ENCODE results near the gene MAP2K2.

Gene MAP2K2

GRCh38 chr19:4052993-4053422 is 70.9 kb downstream of the MAP2K2 start:
- no peak overlapping the region for H2BK15ac ChIP-seq (replicated peaks; ENCODE audit: low read depth)
- no peaks in the 10 kb centered on the region for H3K27me3 ChIP-seq (ENCODE audit: insufficient read depth, low read length, poor library complexity)
- H3K4me2 ChIP-seq (ENCODE audit: low read length) = no peak overlapping the region
- H3K36me3 ChIP-seq (ENCODE audit: control insufficient read depth, insufficient read depth, low read length) = peaks cover 8% of the 10 kb centered on the region
- H2BK5ac ChIP-seq (ENCODE audit: low read length) = no peak overlapping the region
- no peak overlapping the region for H2AK5ac ChIP-seq (ENCODE audit: low read length)
- peaks cover 22% of the 10 kb centered on the region for H3K79me1 ChIP-seq (ENCODE audit: low read length)
- H3K4me1 ChIP-seq (ENCODE audit: control insufficient read depth, low read depth, low read length) = no peaks in the 10 kb centered on the region
- no peak overlapping the region for H3K4me3 ChIP-seq (ENCODE audit: low read length)
- H4K5ac ChIP-seq (ENCODE audit: low read length) = no peak overlapping the region
- DNase-seq = no peak
- no peak overlapping the region for H4K8ac ChIP-seq (ENCODE audit: low read depth, low read length)
- H3K18ac ChIP-seq (ENCODE audit: low read length) = no peak overlapping the region
- no peak overlapping the region for H3K56ac ChIP-seq (ENCODE audit: low read length)
- H2BK120ac ChIP-seq (ENCODE audit: low read depth, low read length) = no peak overlapping the region
- no peak overlapping the region for H3K9ac ChIP-seq (ENCODE audit: low read length)
- no CpG with 5 or more reads among the region's 13 CpGs for WGBS (ENCODE audit: extremely low coverage, insufficient coverage, low lambda C conversion rate)
- H3K4ac ChIP-seq (ENCODE audit: low read depth, low read length) = no peak overlapping the region
- peaks cover 40% of the 10 kb centered on the region for H3K79me2 ChIP-seq (ENCODE audit: control insufficient read depth, insufficient read depth, low read length)
- H3K23ac ChIP-seq (ENCODE audit: low read length) = no peak overlapping the region
- H3K27ac ChIP-seq (ENCODE audit: low read depth, low read length) = no peak overlapping the region

GRCh38 chr19:4052114-4052992 is 71.6 kb downstream of the MAP2K2 start:
- H2BK120ac ChIP-seq (ENCODE audit: low read depth, low read length) = no peak overlapping the region
- no peak overlapping the region for H3K4ac ChIP-seq (ENCODE audit: low read depth, low read length)
- H2BK15ac ChIP-seq (replicated peaks; ENCODE audit: low read depth) = no peak overlapping the region
- H4K8ac ChIP-seq (ENCODE audit: low read depth, low read length) = no peak overlapping the region
- no peak overlapping the region for H3K4me3 ChIP-seq (ENCODE audit: low read length)
- no peak for DNase-seq
- H2AK5ac ChIP-seq (ENCODE audit: low read length) = no peak overlapping the region
- no peaks in the 10 kb centered on the region for H3K4me1 ChIP-seq (ENCODE audit: control insufficient read depth, low read depth, low read length)
- no peak overlapping the region for H4K5ac ChIP-seq (ENCODE audit: low read length)
- no peak overlapping the region for H3K23ac ChIP-seq (ENCODE audit: low read length)
- no peak overlapping the region for H3K18ac ChIP-seq (ENCODE audit: low read length)
- H3K36me3 ChIP-seq (ENCODE audit: control insufficient read depth, insufficient read depth, low read length) = peaks cover 8% of the 10 kb centered on the region
- H3K27me3 ChIP-seq (ENCODE audit: insufficient read depth, low read length, poor library complexity) = no peaks in the 10 kb centered on the region
- peaks cover 34% of the 10 kb centered on the region for H3K79me2 ChIP-seq (ENCODE audit: control insufficient read depth, insufficient read depth, low read length)
- no peak overlapping the region for H3K27ac ChIP-seq (ENCODE audit: low read depth, low read length)
- no peak overlapping the region for H2BK5ac ChIP-seq (ENCODE audit: low read length)
- H3K4me2 ChIP-seq (ENCODE audit: low read length) = no peak overlapping the region
- peaks cover 20% of the 10 kb centered on the region for H3K79me1 ChIP-seq (ENCODE audit: low read length)
- no peak overlapping the region for H3K9ac ChIP-seq (ENCODE audit: low read length)
- WGBS (ENCODE audit: extremely low coverage, insufficient coverage, low lambda C conversion rate) = no CpG with 5 or more reads among the region's 27 CpGs
- no peak overlapping the region for H3K56ac ChIP-seq (ENCODE audit: low read length)

- H3K56ac ChIP-seq (ENCODE audit: low read length) = no peak overlapping the region
- no peak overlapping the region for H2AK5ac ChIP-seq (ENCODE audit: low read length)
- H3K27me3 ChIP-seq (ENCODE audit: insufficient read depth, low read length, poor library complexity) = no peaks in the 10 kb centered on the region
- H3K18ac ChIP-seq (ENCODE audit: low read length) = no peak overlapping the region
- no peak overlapping the region for H4K5ac ChIP-seq (ENCODE audit: low read length)
- H3K36me3 ChIP-seq (ENCODE audit: control insufficient read depth, insufficient read depth, low read length) = peaks cover 8% of the 10 kb centered on the region
- H3K23ac ChIP-seq (ENCODE audit: low read length) = no peak overlapping the region
- H3K4ac ChIP-seq (ENCODE audit: low read depth, low read length) = no peak overlapping the region
- no peak overlapping the region for H2BK15ac ChIP-seq (replicated peaks; ENCODE audit: low read depth)
- no peak overlapping the region for H3K9ac ChIP-seq (ENCODE audit: low read length)
- peaks cover 32% of the 10 kb centered on the region for H3K79me2 ChIP-seq (ENCODE audit: control insufficient read depth, insufficient read depth, low read length)
- no peak for DNase-seq
- H4K8ac ChIP-seq (ENCODE audit: low read depth, low read length) = no peak overlapping the region
- H2BK120ac ChIP-seq (ENCODE audit: low read depth, low read length) = no peak overlapping the region
- no peak overlapping the region for H3K4me2 ChIP-seq (ENCODE audit: low read length)
- peaks cover 20% of the 10 kb centered on the region for H3K79me1 ChIP-seq (ENCODE audit: low read length)
- WGBS (ENCODE audit: extremely low coverage, insufficient coverage, low lambda C conversion rate) = no CpG with 5 or more reads among the region's 15 CpGs
- no peak overlapping the region for H3K27ac ChIP-seq (ENCODE audit: low read depth, low read length)
- no peak overlapping the region for H2BK5ac ChIP-seq (ENCODE audit: low read length)
- no peaks in the 10 kb centered on the region for H3K4me1 ChIP-seq (ENCODE audit: control insufficient read depth, low read depth, low read length)
- no peak overlapping the region for H3K4me3 ChIP-seq (ENCODE audit: low read length)
Measured at GRCh38 chr19:4051175-4052101, 72.5 kb downstream of the MAP2K2 start.

GRCh38 chr19:4049432-4049831 is 74.5 kb downstream of the MAP2K2 start:
- WGBS (ENCODE audit: extremely low coverage, insufficient coverage, low lambda C conversion rate) = no CpG with 5 or more reads among the region's 15 CpGs
- no peak overlapping the region for H3K4me3 ChIP-seq (ENCODE audit: low read length)
- H2BK120ac ChIP-seq (ENCODE audit: low read depth, low read length) = no peak overlapping the region
- no peak overlapping the region for H2AK5ac ChIP-seq (ENCODE audit: low read length)
- H3K56ac ChIP-seq (ENCODE audit: low read length) = no peak overlapping the region
- no peak overlapping the region for H3K4me2 ChIP-seq (ENCODE audit: low read length)
- peaks cover 8% of the 10 kb centered on the region for H3K36me3 ChIP-seq (ENCODE audit: control insufficient read depth, insufficient read depth, low read length)
- H4K8ac ChIP-seq (ENCODE audit: low read depth, low read length) = no peak overlapping the region
- no peaks in the 10 kb centered on the region for H3K27me3 ChIP-seq (ENCODE audit: insufficient read depth, low read length, poor library complexity)
- H3K79me2 ChIP-seq (ENCODE audit: control insufficient read depth, insufficient read depth, low read length) = peaks cover 25% of the 10 kb centered on the region
- no peak for DNase-seq
- no peak overlapping the region for H4K5ac ChIP-seq (ENCODE audit: low read length)
- H2BK15ac ChIP-seq (replicated peaks; ENCODE audit: low read depth) = no peak overlapping the region
- no peak overlapping the region for H3K27ac ChIP-seq (ENCODE audit: low read depth, low read length)
- no peaks in the 10 kb centered on the region for H3K4me1 ChIP-seq (ENCODE audit: control insufficient read depth, low read depth, low read length)
- no peak overlapping the region for H3K18ac ChIP-seq (ENCODE audit: low read length)
- no peak overlapping the region for H3K23ac ChIP-seq (ENCODE audit: low read length)
- no peak overlapping the region for H3K4ac ChIP-seq (ENCODE audit: low read depth, low read length)
- H3K9ac ChIP-seq (ENCODE audit: low read length) = no peak overlapping the region
- no peak overlapping the region for H2BK5ac ChIP-seq (ENCODE audit: low read length)
- peaks cover 15% of the 10 kb centered on the region for H3K79me1 ChIP-seq (ENCODE audit: low read length)

- no peak overlapping the region for H2BK15ac ChIP-seq (replicated peaks; ENCODE audit: low read depth)
- no peak overlapping the region for H3K4me3 ChIP-seq (ENCODE audit: low read length)
- H3K9ac ChIP-seq (ENCODE audit: low read length) = no peak overlapping the region
- no peak overlapping the region for H2BK120ac ChIP-seq (ENCODE audit: low read depth, low read length)
- no peak overlapping the region for H3K23ac ChIP-seq (ENCODE audit: low read length)
- peaks cover 4% of the 10 kb centered on the region for H3K79me1 ChIP-seq (ENCODE audit: low read length)
- H3K27ac ChIP-seq (ENCODE audit: low read depth, low read length) = no peak overlapping the region
- no peaks in the 10 kb centered on the region for H3K36me3 ChIP-seq (ENCODE audit: control insufficient read depth, insufficient read depth, low read length)
- no peak overlapping the region for H2BK5ac ChIP-seq (ENCODE audit: low read length)
- H3K4ac ChIP-seq (ENCODE audit: low read depth, low read length) = no peak overlapping the region
- no peaks in the 10 kb centered on the region for H3K27me3 ChIP-seq (ENCODE audit: insufficient read depth, low read length, poor library complexity)
- no peak for DNase-seq
- no peak overlapping the region for H4K5ac ChIP-seq (ENCODE audit: low read length)
- H3K4me1 ChIP-seq (ENCODE audit: control insufficient read depth, low read depth, low read length) = no peaks in the 10 kb centered on the region
- WGBS (ENCODE audit: extremely low coverage, insufficient coverage, low lambda C conversion rate) = no CpG with 5 or more reads among the region's 33 CpGs
- no peak overlapping the region for H3K4me2 ChIP-seq (ENCODE audit: low read length)
- H3K79me2 ChIP-seq (ENCODE audit: control insufficient read depth, insufficient read depth, low read length) = peaks cover 13% of the 10 kb centered on the region
- H2AK5ac ChIP-seq (ENCODE audit: low read length) = no peak overlapping the region
- H3K18ac ChIP-seq (ENCODE audit: low read length) = no peak overlapping the region
- H4K8ac ChIP-seq (ENCODE audit: low read depth, low read length) = no peak overlapping the region
- no peak overlapping the region for H3K56ac ChIP-seq (ENCODE audit: low read length)
Measured at GRCh38 chr19:4046946-4047683, 76.8 kb downstream of the MAP2K2 start.

Data from mesendoderm (in vitro differentiated cells).